Adrenal gland (tissue), 12 donors: ENCODE measurements around the gene TCEA2. TPM values are rescaled to one million over a fixed set of nuclear protein-coding genes. Genes with fewer than 3 reads are reported as not detected.
A peak's percentile ranks its signal among the peaks of the same experiment; 100 is the strongest.

Experiments used
- DNase-seq, 7 donors: peaks; one replicate each; pipeline ENCODE4 v3.0.0-alpha.2; 2019 to 2020
- H3K27ac ChIP-seq, 5 donors: fragments of 200-600 bp; sonication (generic) in 4 of 5; 1 replicate in 3 of 5; 2 replicates in 2 of 5; pipeline versions ENCODE4 v1.5.1 to v1.8.0; 2016 to 2020; ENCODE audit warnings: mild to moderate bottlenecking in 1 of 5
- H3K27me3 ChIP-seq: fragments of 200-600 bp; 2 replicates; pipeline ENCODE4 v1.8.0; 2021
- H3K36me3 ChIP-seq, 2 donors: fragments of 200-600 bp; replicated peaks in 1 of 2; 1 replicate in 1 of 2; 2 replicates in 1 of 2; pipeline versions ENCODE4 v1.5.1 to v1.8.0; 2018 to 2022
- H3K4me1 ChIP-seq, 2 donors: fragments of 200-600 bp; replicated peaks in 1 of 2; 1 replicate in 1 of 2; 2 replicates in 1 of 2; pipeline versions ENCODE4 v1.5.1 to v1.8.0; 2018 to 2021
- H3K4me3 ChIP-seq, 4 donors: fragments of 200-600 bp; sonication (generic) in 3 of 4; one replicate each; pipeline ENCODE4 v1.5.1; 2016 to 2018
- H3K9me3 ChIP-seq, 3 donors: fragments of 200-600 bp; sonication (generic) in 1 of 3; replicated peaks in 1 of 3; 1 replicate in 2 of 3; 2 replicates in 1 of 3; pipeline versions ENCODE4 v1.5.1 to v1.8.0; 2016 to 2021
- CTCF ChIP-seq, 6 experiments: fragments of 450-650 bp in 4 of 6; fragments of 200-600 bp in 2 of 6; sonication (generic) in 1 of 6; IDR thresholded peaks; 1 replicate in 5 of 6; 2 replicates in 1 of 6; pipeline versions ENCODE4 v1.5.1 to v1.8.0; 2016 to 2021; ENCODE audit warnings: antibody characterized with exemption in 6 of 6, mild to moderate bottlenecking in 2 of 6, moderate library complexity in 1 of 6
- POLR2A ChIP-seq, 2 donors: fragments of 450-650 bp; IDR thresholded peaks; one replicate each; pipeline ENCODE4 v1.6.1; 2017; ENCODE audit warnings: antibody characterized with exemption in 2 of 2, mild to moderate bottlenecking in 2 of 2, moderate library complexity in 1 of 2
- WGBS, 4 donors: extraction: QIAGEN DNeasy Blood & Tissue Kit in 2 of 4; methylation state at CpG; one replicate each; pipeline versions ENCODE4 v1.1.5 to v1.1.7; 2013 to 2017; 5-methylcytosine and 5-hydroxymethylcytosine counted together
- intact Hi-C, 2 donors: fragments of 100-400 bp; cut with DNase I; formaldehyde crosslinking; loops; one replicate each; pipeline versions ENCODE4 v1.14.1 to v1.15.0; 2022 to 2023
- polyA plus RNA-seq, 3 donors: library from polyadenylated mRNA; stranded (reverse); fragments of 200-250 nt in 2 of 3; fragments of 350-450 nt in 1 of 3; fragmentation: Illumina TruSeq in 1 of 3; extraction: RNeasy Lipid Tissue Mini Kit (QIAGEN cat#74804) in 1 of 3; gene quantifications; one replicate each; pipeline ENCODE4 v1.2.3, GENCODE V29; 2013 to 2014
- total RNA-seq, 9 donors: library from RNA; depleted of rRNA in 4 of 9; stranded (reverse); fragments of >200 nt in 4 of 9; fragments of 120-200 nt in 1 of 9; fragmentation: NEBNext Ultra II Directional in 1 of 9; extraction: Animal tissue kit (Norgen Biotek cat#: 25700) in 1 of 9; gene quantifications; one replicate each; pipeline versions ENCODE4 v1.1.0 to v1.2.4, GENCODE V29; 2013 to 2023
- donor health status: healthy with polysubstance abuse.
- donor health status: Bipolar disorder and iron deficiency.
- donor health status: DM: yes; HTN: yes; CAD: no.
- donor health status: DM: no; HTN: no; CAD: no.
- donor health status: DM: no; HTN: no; CAD: no.
- donor health status: DM: yes; HTN: yes; CAD: no.

TCEA2 gene
- total and polyA plus RNA-seq, 12 donors = 12.6 to 184 (median 53.7) TPM

- 65 to 87% (median 73%) methylated on average over 3 to 12 of the region's 12 CpGs for WGBS, 4 donors
- intact Hi-C loops = no loop called here
- Histone ChIP-seq H3K36me3 (peaks cover 0 to 6% of the 10 kb centered on the region in 2 donors), H3K27ac (no peak overlapping the region), H3K4me3 (no peak overlapping the region), H3K27me3 (no peaks in the 10 kb centered on the region), H3K9me3 (no peaks in the 10 kb centered on the region), H3K4me1 (peaks cover 14 to 17% of the 10 kb centered on the region in 2 donors)
- no peak for TF ChIP-seq CTCF (IDR thresholded peaks at IDR 0.05)
- no peak for TF ChIP-seq POLR2A (IDR thresholded peaks at IDR 0.05)
- no peak for DNase-seq
These were observed 5.6 kb downstream of the TCEA2 start for GRCh38 chr20:64068386-64069208.

GRCh38 chr20:64069209-64069613, 6.2 kb downstream of the TCEA2 start:
- no peak overlapping the region for H3K27ac ChIP-seq
- H3K36me3 ChIP-seq = peaks cover 0 to 12% of the 10 kb centered on the region in 2 donors
- H3K4me1 ChIP-seq = peaks cover 8 to 11% of the 10 kb centered on the region in 2 donors
- no peak for DNase-seq
- H3K27me3 ChIP-seq = no peaks in the 10 kb centered on the region
- WGBS, 4 donors = 88 to 93% (median 92%) methylated on average over 3 to 20 of the region's 20 CpGs
- no peaks in the 10 kb centered on the region for H3K9me3 ChIP-seq
- TF ChIP-seq POLR2A (IDR thresholded peaks at IDR 0.05) (no peak), CTCF (IDR thresholded peaks at IDR 0.05) (no peak)
- H3K4me3 ChIP-seq = no peak overlapping the region
- intact Hi-C loops = no loop called here

- peaks cover 2 to 5% of the 10 kb centered on the region in 2 donors for H3K4me1 ChIP-seq
- peak; percentile 34 to 61 (median 54) for TF ChIP-seq CTCF (IDR thresholded peaks at IDR 0.05)
- TF ChIP-seq POLR2A (IDR thresholded peaks at IDR 0.05) = no peak
- WGBS, 4 donors = 60 to 73% (median 66%) methylated on average over 1 to 14 of the region's 14 CpGs
- no peaks in the 10 kb centered on the region for H3K27me3 ChIP-seq
- intact Hi-C loops = no loop called here
- H3K27ac ChIP-seq = no peak overlapping the region
- no peaks in the 10 kb centered on the region for H3K9me3 ChIP-seq
- DNase-seq = peak in 2 of 7 donors; percentile 48 to 55
- peaks cover 0 to 16% of the 10 kb centered on the region in 2 donors for H3K36me3 ChIP-seq
- no peak overlapping the region for H3K4me3 ChIP-seq
These were observed 6.7 kb downstream of the TCEA2 start for GRCh38 chr20:64069614-64070243.

GRCh38 chr20:64070244-64070993, 7.4 kb downstream of the TCEA2 start:
- no peak for DNase-seq
- peaks cover 0 to 16% of the 10 kb centered on the region in 2 donors for H3K36me3 ChIP-seq
- intact Hi-C loops = no loop called here
- H3K27me3 ChIP-seq = no peaks in the 10 kb centered on the region
- H3K9me3 ChIP-seq = no peaks in the 10 kb centered on the region
- TF ChIP-seq CTCF (IDR thresholded peaks at IDR 0.05) (no peak), POLR2A (IDR thresholded peaks at IDR 0.05) (no peak)
- H3K27ac ChIP-seq = no peak overlapping the region
- H3K4me1 ChIP-seq = no peaks in the 10 kb centered on the region
- WGBS, 4 donors = 91 to 95% (median 93%) methylated on average over 23 to 31 of the region's 31 CpGs
- H3K4me3 ChIP-seq = no peak overlapping the region
